Activated CD8-positive, alpha-beta memory T cell treated with anti-CD3 and anti-CD28 coated beads for 1 hour (primary cell): Measurements from ENCODE around the gene WDR31.
"Not testable (repeated sequence)": the region's sequence is repeated elsewhere in the genome, so short reads cannot be mapped to it uniquely, and the experiment has no call there.

Experiments
- DNase-seq, 2 donors: peaks; one replicate each; pipeline ENCODE4 v3.0.0-alpha.2; 2020; ENCODE audit warnings: low read depth in 1 of 2; ENCODE audit errors: extremely low read depth in 1 of 2

The WDR31 gene

DNA sequence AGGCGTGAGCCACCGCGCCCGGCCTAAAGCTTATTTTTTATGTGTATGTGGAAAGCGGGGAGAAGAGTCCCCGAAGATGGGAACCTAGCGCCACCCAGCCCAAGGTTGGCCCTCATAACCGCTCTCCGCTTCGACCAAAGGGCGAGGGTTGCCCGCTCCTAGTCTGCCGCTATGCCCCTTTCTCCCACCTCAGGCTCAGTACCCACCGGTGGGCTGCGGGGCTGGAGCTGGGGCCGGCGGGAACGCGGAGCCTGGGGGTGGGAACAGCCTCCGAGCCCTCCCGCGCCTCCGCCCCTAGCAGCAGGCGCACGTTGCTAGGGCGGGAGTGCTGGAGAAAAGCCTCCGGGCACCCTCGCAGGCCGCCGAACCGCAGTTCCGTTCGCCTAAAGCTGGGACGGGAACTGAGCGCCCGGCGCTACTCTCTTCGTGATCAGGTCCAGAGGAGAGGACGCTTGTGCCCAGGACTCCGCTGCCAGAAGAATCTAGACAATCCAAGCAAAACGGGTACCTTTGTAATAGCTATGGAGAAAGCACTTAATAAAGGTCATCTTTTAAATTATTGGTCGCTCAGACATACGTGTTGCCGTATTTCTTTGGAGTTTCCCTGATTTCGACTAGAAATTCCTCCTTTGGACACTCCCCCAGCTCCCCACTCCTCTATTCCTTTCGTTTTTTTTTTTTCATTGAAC lies at the start of gene WDR31:
Gene WDR31 (minus strand): TSS at position 265 of the 689 bp plus-strand sequence. CDS start 8,253 bp downstream, outside the sequence.
- DNase-seq: peak; percentile 41 to 63

DNA sequence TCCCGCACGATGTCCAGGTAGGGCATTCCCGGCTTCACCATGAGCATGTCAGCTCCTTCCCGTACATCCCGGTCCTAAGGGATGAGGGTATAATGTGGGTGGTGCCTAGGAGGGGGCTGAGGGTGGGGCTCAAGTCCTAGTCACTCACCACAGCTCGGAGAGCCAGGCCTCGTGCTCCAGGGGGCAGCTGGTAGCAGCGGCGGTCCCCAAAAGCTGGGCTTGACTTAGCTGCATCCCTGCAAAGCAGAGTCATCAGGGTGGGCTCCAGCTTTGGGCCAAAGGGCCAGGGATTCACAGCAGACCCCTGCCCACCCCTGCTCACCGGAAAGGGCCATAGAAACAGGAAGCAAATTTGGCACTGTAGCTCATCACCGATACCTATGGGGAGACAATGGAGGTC lies 49.4 kb upstream of the WDR31 start:
- DNase-seq: no peak

DNA sequence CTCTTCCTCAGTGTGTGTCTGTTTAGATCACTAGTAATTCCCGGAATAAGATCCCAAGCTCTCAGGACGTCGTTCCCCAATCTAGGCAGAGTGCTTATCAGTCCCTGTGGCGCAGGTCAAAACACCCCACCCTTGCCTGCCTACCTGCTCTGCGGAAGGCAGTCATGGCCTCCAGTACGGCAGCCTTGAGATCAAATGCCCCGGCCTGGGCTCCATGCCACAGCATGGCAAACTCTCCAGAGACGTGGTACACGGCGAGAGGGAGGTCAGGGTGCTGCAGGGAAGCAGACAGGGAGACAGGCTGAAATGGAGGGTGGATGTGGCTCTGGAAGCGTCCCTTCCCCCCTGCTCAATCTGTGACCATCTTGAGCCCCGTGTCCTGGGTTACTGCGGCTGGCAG lies 48.8 kb upstream of the WDR31 start:
- no peak for DNase-seq

DNA sequence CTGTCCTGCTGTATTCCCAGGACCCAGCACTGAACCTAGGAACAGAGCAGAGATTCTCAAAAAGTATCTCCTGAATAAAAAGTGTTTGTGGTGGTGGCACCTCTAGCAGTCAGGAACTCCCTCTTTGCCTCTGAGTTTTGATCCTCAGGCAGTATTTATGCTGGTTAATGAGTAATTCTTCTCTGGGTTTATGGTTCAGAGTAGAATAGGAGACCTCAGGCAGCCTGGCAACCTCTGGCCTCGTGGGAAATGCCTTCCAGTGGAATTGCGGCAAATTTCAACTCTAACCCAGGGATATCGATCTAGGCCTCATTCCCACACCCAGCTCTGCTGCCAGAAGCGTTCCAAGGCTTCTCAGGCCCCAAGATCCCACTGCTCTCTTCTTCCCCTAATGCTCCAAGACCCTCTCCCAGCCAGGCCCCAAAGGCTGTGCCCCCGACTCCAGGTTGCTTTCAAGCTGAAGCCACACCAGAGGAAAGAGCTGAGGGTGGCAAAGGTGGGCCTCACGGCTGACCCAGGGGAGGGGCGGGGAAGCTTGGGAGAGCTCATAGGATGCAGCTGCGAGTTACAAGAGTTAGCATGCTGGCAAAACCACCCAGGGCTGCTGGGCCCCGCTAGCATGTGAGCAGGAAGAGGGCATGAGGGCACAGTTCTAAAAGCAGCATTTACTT lies 47.6 kb upstream of the WDR31 start:
- no peak for DNase-seq

DNA sequence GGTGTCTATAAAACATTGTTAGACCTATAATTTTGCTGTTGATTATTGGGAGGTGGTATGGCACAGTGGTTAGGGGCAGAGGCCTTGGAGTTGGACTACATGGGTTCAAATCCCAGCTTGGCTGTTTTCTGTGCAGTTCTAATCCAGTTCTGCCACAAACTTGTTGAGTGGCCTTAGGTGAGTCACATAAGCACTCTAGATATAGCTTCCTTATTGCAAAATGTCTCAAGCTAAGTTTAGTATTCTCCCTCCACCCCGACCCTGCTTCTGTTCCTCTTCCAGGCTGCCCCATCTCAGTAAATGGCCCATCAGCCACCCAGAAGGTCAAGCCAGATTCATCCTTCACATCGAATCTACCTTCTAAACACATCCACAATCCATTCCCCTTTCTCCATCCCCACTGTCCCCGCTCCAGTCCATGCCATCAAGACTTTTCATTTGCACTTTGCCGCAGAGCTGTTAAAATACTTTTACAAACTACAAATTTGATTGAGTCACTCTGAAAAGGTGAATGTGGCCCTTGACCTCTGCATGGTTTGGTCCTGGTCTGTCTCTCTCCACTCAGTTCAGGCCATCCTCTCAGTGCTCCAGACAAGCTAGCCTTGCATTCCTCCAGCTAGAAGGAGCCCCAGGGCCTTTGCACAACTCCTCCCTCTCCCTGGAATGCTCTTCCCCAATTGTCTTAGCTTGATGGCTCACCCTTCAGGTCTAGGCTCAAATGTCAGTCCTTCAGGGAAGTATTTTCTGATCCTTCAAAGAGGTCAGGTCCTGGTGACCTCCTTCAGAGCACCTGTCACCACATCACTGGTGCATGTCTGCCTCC lies 46.7 kb upstream of the WDR31 start:
- DNase-seq: no peak

DNA sequence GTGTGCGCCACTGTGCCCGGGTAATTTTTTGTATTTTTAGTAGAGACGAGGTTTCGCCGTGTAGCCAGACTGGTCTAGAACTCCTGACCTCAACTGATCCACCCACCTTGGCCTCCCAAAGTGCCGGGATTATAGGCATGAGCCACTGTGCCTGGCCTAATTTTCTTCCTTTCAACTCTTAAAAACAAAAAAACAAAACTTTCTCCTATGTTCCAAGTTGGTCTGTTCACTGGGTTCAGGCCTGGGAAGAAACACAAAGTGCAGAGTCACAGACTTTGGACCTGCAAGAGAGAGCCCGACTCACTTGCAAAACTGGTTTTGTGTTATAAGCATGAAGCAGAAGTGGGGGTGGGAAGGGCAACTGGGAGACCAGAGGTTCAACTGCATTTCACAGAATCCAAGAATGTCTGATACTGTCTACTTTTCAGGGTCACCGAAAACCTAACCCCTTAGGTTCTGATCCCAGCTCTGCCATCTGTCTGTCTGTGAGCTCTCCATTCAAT lies 41.9 kb upstream of the WDR31 start:
- no peak for DNase-seq

DNA sequence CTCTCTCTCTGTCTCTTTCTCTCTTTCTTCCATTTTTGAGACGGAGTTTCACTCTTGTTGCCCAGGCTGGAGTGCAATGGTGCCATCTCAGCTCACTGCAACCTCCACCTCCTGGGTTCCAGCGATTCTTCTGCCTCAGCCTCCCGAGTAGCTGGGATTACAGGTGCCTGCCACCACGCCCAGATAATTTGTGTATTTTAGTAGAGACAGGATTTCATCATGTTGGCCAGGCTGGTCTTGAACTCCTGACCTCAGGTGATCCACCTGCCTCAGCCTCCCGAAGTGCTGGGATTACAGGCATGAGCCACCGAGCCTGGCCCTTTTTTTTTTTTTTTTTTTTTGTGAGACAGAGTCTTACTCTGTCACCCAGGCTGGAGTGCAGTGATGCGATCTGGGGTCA lies 41.4 kb upstream of the WDR31 start:
- DNase-seq: not testable (repeated sequence)

DNA sequence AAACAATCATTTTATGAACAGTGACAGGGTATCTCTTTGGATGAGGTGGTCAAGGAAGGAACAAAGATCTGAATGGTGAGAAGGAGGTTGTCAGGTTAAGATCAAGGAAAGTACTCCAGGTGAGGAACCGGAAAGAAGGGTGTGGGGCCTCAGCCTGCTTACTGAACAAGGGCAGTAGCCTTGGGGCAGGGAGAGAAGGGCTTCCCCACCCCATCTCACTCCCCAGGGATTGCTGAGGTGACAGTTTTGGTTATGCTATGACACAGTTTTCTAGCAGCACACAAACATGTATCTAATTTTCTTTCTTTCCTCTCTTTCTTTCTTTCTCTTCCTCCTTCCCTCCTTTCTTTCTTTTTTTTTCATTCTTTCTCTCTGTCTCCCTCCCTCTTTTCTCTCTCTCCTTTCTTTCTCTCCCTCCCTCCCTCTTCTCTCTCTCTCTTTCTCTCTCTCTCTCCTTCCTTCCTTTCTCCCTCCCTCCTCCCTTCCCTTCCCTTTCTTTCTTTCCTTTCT lies 40.8 kb upstream of the WDR31 start:
- no peak for DNase-seq

DNA sequence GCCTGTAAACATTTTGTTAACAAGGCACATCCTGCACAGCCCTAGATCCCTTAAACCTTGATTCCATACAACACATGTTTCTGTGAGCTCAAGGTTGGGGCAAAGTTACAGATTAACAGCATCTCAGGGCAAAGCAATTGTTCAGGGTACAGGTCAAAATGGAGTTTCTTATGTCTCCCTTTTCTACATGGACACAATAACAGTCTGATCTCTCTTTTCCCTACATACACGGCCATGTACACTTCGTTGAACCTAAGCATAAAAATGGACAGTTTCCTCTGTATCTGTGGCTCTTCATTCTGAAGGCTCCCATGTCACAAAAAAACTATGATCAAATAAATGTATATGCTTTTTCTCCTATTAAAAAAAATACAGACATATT lies 39.7 kb upstream of the WDR31 start:
- not testable (repeated sequence) for DNase-seq

DNA sequence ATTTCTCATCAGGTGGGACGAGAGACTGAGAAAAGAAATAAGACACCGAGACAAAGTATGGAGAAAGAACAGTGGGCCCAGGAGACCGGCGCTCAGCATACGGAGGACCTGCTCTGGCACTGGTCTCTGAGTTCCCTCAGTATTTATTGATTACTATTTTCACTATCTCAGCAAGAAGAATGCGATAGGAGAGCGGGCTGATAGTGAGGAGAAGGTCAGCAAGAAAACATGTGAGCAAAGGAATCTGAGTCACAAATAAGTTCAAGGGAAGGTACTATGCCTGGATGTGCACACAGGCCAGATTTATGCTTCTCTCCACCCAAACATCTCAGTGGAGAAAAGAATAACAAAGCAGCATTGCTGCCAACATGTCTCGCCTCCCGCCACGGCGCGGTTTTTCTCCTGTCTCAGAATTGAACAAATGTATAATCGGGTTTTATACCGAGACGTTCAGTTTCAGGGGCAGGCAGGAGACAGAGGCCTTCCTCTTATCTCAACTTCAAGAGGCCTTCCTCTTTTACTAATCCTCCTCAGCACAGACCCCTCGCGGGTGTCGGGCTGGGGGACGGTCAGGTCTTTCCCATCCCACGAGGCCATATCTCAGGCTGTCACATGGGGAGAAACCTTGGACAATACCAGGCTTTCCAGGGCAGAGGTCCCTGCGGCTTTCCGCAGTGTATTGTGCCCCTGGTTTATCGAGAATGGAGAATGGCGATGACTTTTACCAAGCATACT lies 39.2 kb upstream of the WDR31 start:
- not testable (repeated sequence) for DNase-seq

DNA sequence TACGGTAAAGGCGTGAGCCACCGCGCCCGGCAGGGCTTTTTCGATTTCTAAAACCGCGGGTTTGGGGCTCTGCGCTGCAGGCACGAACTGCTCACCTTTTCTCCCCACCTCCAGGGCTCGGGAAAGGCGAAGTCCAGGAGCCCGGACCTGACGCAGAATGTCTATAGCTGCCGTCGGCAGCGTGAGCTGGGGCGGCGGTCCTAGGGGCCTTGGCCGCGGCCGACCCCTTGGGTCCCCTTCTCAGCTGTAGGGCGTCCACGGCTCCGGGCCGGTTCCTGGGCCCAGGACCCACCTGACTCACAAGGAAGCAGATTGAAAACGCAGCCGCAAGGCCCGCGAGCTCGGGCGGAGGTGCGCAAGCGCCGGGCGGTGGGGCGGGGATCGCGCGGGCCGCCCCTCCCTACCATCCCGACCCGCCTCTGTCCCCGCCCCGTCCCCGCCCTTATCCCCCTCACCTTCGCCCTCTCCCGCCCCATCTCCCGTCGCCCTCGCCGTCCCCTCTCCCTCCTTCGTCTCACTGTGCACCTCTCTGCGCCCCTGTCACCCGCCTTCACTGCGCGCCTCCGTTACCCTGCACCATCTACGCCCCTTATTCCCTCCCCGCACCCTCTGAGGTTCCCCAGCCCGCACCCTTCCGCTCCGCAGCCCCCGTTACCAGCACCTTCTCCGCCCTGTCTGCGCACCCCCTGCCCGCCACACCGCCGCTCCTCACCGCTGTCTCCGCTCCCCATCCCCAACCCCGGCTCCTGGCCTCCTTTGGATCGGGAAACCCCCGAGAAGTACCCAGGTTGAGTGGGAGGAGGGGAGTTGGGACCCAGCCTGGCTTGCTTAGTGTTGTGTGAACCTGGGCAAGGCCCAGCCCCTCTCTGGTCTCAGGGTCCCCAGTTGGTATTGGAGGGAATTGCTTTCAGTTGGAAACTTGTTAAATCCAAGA lies 36.8 kb upstream of the WDR31 start, which contains the start of gene HDHD3:
Gene HDHD3 (minus strand): TSS at position 353 of the 934 bp plus-strand sequence. CDS start 2,632 bp downstream, outside the sequence.
- peak; percentile 57 to 68 for DNase-seq

DNA sequence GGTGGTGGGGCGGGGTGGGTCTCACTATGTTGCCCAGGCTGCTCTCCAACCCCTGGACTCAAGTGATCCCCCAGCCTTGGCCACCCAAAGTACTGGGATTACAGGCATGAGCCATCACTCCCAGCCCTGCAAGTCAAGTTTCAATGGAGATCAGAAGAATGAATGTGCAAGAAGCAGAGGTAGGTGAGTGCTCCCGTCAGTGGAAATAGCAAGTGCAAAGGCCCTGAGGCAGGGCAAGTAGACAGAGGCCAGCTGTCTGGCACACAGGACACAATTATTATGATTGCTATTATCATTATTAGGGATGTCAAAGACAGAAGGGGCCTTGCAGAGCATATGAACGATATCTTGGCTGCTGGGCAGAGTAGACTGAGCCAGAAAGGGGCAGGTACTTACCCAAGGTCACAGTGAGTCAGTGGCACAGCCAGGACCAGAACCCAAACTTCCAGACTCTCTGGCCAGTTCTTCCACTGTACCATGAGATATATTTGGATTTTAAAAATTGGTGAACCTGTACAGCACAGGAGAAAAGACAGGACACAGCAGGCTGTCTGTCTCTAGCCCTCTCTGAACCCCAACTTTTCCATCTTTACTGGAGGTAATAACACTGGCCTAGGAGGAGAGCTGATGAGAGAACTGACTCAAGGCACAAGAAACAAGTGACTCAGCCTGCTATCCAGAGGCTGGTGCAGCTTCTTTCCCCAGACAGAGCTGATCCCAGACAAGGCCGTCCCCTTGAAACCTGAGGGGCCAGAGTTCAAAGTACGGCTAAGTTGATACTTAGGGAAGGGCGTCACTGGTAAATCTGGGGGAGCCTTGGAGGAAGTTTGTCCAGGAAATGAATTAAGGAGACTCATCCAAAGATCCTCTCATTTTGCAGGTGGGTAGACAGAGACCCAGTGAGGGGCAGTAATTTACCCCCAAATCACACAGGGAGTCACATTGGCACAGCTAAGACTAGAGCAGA lies 35.3 kb upstream of the WDR31 start:
- no peak for DNase-seq

DNA sequence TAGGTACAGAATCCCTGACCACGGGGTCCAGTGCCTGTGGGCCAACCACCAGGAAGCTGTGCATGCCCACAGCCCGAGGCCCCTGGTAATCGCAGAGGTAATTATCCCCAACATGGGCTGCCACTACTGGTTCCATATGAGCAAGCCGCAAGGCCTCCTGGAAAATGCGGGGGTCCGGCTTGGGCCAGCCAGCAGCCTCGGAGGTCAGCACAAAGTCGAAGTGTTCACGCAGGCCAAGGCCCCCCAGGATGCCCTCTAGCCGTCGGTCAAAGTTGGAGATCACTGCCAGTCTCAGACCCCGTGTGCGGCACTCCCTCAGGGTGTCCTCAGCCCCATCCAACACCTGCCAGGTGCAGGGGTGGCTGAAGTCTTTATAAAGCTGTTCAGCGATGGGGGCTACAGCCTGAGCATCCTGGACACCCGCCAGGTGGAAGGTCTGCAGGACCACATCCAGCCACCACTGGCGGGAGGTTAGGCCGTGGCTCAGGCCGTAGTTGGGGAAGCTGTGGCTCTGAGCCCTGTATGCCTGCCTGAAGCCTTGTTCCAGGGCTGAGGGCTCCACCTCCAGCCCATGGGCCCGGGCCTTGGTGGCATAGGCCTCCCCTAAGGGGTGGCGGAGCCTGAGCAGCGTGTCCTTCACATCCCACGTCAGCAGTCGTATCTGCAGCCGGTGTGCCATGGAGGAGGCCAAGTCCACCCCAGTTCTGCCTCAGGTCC lies 33.8 kb upstream of the WDR31 start:
- DNase-seq: no peak

DNA sequence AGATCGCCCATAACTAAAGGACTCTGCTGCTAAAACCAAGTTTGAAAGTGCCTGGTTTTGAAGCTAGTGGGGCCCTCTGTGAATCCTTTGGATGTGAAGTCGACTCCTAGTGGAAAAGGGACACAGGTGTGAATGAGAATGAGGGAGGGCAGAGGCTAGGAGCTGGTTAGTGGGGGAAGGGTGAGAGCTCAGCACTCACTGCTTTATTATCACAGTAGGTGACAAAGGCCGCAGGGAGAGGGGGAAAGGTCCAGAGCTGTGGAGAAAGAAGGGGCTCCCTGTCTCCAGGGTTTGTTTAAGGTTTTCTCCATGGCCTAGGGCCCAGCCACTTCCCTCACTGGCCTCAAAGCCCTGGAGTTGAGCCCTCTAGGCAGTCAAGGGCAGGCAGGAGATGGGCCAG lies 33.2 kb upstream of the WDR31 start:
- no peak for DNase-seq

DNA sequence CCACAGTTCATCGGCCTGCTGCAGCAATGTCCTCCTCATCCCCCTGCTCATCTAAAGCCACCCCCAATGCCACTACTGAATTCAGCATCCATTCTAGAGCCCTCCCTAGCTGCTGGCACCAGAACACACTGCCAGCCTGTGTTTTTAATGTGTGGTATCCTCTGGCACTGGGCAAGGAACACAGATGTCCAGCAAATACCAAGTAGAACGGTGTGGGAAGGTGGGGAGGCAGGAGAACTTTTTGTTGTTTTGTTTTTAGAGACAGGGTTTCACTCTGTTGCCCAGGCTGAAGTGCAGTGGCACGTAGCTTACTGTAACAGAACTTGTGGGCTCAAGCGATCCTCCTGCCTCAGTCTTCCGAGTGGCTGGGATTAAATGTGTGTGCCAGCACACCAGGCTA lies 32.0 kb upstream of the WDR31 start:
- no peak for DNase-seq

DNA sequence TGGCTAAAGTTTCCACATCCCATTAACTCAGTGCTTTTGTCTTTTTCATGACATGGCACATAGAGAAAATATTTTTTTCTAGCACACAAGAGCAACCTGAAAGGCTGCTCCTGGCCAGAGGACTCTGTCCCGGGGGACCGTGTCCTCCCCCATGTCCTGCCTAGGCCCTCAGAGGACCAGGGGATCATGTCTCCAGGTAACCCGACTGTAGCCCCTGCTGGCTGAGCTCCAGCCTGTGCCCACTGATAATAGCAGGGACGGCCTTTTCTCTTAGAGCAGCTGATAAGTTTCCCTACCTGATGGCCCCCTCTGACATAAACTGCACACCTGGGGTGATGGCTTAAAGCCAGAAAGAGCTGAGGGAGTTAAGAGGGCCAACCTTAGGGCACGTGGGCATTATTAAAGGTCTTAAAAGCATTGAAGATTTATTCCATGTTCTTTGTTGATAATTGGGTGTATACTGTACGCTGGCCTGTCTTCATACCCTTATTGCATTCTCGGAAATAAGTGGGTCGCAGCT lies 30.8 kb upstream of the WDR31 start:
- no peak for DNase-seq

DNA sequence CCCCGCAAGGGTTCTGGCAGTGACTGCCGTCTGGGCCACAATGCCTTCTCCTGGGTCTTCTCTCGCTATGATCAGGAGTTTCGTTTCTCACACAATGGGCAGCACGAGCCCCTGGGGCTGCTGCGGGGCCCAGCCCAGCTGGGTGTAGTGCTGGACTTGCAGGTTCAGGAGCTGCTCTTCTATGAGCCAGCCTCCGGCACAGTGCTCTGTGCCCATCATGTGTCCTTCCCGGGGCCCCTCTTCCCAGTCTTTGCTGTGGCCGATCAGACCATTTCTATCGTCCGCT lies 29.7 kb upstream of the WDR31 start:
- DNase-seq: no peak
